Left colon (tissue), 2 donors: ENCODE results near the gene KCNN1. TPM values are rescaled to one million over a fixed set of nuclear protein-coding genes. Genes with fewer than 3 reads are reported as not detected.
"Not testable (repeated sequence)": the region's sequence is repeated elsewhere in the genome, so short reads cannot be mapped to it uniquely, and the experiment has no call there.

ENCODE experiments used
- ATAC-seq: fragments of 200-7000 bp; cut with Tn5 transposase; one replicate; pipeline ENCODE4 v1.9.1; 2020; ENCODE audit warnings: mild to moderate bottlenecking, moderate library complexity
- DNase-seq, 2 donors: peaks; one replicate each; pipeline ENCODE4 v3.0.0-alpha.2; 2020
- intact Hi-C, 2 donors: fragments of 100-400 bp; cut with DNase I in 1 of 2; cut with micrococcal nuclease in 1 of 2; formaldehyde crosslinking; loops; one replicate each; pipeline versions ENCODE4 v1.11.2 to v1.14.0; 2022; cut with DNase I, micrococcal nuclease
- total RNA-seq, 2 donors: library from RNA; stranded (reverse); fragmentation: NEBNext Ultra II Directional; extraction: Animal tissue kit (Norgen Biotek cat#: 25700); gene quantifications; one replicate each; pipeline ENCODE4 v1.2.1, GENCODE V29; 2021
- donor health status: DM: no; HTN: no; CAD: no.
- donor health status: DM: yes; HTN: yes; CAD: no.

Gene KCNN1
- total RNA-seq, 2 donors from 2014 or later = 0.14 TPM; not detected in 1

DNA sequence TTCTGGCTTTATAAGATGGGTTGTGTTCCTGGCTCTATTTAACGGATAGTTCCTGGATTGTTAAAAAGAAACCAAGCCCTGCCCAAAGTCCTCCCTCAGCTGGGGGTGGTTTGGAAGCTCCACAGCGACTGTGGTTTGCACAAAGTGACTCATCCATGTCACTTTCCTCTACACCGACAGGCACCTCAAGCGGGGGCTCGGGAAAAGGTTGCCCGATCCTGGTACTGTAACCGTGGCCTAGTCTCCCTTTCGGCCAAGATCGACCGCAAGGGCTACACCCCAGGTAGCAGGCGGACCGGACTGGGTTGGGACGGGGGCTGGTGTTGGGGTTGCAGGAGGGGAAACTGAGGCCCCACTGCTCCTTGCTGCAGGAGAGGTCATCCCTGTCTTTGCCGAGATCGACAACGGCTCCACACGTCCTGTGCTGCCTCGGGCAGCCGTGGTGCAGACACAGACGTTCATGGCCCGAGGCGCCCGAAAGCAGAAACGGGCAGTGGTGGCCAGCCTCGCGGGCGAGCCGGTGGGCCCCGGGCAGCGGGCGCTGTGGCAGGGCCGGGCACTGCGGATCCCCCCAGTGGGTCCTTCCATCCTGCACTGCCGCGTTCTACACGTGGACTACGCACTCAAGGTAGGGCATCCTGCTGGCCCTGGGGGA, 42.6 kb downstream of the KCNN1 start:
- ATAC-seq (no peak), DNase-seq (no peak)
- intact Hi-C loops = loop anchor here (5.0 to 10.0 kb wide), 2 partner anchors 48 to 155 kb away; no protein-coding TSS in a partner anchor

- DNase-seq (no peak), ATAC-seq (no peak)
- intact Hi-C loops = loop anchor here in 1 of 2 donors (10.0 kb wide), 1 partner anchor 155 kb away; no protein-coding TSS in a partner anchor
Measured at GRCh38 chr19:18010149-18010548, 43.2 kb downstream of the KCNN1 start.

- no peak for DNase-seq
- ATAC-seq = peak; percentile 55
- intact Hi-C loops = loop anchor here in 1 of 2 donors (10.0 kb wide), 1 partner anchor 151 kb away; no protein-coding TSS in a partner anchor
Measured at GRCh38 chr19:18013210-18014111, 46.6 kb downstream of the KCNN1 start.

- DNase-seq (no peak), ATAC-seq (no peak)
- intact Hi-C loops = loop anchor here in 1 of 2 donors (10.0 kb wide), 1 partner anchor 151 kb away; no protein-coding TSS in a partner anchor
Measured at GRCh38 chr19:18014197-18014596, 47.3 kb downstream of the KCNN1 start.

GRCh38 chr19:18016209-18016910, 49.5 kb downstream of the KCNN1 start:
- intact Hi-C loops = loop anchor here in 1 of 2 donors (10.0 kb wide), 1 partner anchor 148 kb away; no protein-coding TSS in a partner anchor

DNA sequence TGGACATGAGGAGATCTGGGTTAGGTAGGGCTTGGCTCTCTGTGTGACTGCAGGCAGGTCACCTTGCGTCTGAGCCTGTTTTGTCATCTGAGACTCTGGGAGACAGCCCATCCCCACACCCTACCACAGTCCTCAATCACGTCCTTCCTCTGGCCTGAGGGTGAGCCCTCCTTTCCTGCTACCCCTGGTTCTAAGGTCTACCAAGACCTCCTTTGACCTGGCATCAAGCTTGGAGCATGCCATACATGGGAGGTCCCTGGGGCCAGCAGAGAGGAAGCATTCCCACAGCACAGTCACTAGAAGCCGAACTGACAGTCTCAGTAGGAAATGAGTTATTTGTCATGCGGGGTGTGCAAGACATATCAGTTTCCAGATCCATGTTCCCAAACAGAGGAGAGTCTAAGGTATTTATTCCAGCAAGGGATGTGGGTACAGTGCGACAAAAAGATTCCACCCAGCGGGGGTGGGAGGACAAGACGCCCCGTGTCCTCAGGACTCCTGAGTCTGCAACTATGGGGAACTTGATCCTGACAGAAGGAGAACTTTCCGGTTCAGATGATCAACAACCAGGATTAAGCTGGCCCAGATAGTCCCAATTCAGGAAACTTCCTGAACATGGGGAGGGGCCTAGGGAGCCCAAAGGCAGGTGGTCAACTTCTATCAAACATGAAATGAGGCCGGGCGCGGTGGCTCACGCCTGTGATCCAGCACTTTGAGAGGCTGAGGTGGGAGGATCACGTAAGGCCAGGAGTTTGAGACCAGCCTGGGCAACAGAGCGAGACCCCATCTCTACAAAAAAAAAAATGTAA, 50.6 kb downstream of the KCNN1 start:
- DNase-seq (no peak), ATAC-seq (no peak)
- intact Hi-C loops = loop anchor here in 1 of 2 donors (10.0 kb wide), 1 partner anchor 147 kb away; no protein-coding TSS in a partner anchor

More at GRCh38 chr19:18016209-18016910, 49.5 kb downstream of the KCNN1 start:
- DNase-seq (no peak), ATAC-seq (no peak)

GRCh38 chr19:18020212-18021085, 53.5 kb downstream of the KCNN1 start:
- ATAC-seq (peak; percentile 42), DNase-seq (peak; percentile 71 to 76)
- intact Hi-C loops = no loop called here

DNA sequence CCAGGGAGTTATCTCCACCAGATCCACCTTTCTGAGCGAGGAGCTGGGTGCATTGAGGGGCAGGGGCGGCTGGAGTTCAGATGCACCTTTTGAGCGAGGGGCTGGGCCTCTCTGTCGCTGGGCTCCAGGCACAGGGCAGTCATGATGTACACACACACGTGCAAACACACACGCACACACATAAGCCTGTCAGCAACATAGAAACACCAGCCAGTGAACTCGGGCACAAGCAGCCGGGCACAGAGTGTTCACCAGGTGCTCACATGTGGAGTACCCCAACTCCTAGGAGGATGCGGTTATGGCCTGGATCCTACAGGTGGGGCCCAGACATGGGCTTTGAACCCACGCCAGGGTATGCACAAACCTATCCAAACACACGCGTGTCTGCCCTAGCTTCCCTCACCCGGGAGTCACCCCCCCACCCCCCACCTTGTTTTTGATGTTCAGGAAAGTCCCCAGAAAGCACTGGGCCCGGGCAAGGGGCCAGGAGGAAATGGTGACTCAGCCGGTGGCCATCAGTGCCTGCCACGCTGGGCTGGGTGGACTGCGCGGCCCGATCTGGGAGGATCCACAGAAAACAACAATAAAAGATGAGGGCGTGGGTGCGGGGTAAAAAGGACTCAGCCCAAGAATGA, 54.3 kb downstream of the KCNN1 start:
- ATAC-seq (peak; percentile 86), DNase-seq (peak; percentile 81 to 83)
- intact Hi-C loops = no loop called here

- DNase-seq (peak; percentile 73 to 79), ATAC-seq (no peak)
- intact Hi-C loops = no loop called here
Measured at GRCh38 chr19:18023622-18024251, 56.8 kb downstream of the KCNN1 start.

GRCh38 chr19:18027151-18027550, 60.2 kb downstream of the KCNN1 start:
- intact Hi-C loops = no loop called here
- ATAC-seq = no peak
- no peak for DNase-seq

- no peak for DNase-seq
- intact Hi-C loops = no loop called here
- peak; percentile 80 for ATAC-seq
Measured at GRCh38 chr19:18029617-18030338, 62.9 kb downstream of the KCNN1 start.

DNA sequence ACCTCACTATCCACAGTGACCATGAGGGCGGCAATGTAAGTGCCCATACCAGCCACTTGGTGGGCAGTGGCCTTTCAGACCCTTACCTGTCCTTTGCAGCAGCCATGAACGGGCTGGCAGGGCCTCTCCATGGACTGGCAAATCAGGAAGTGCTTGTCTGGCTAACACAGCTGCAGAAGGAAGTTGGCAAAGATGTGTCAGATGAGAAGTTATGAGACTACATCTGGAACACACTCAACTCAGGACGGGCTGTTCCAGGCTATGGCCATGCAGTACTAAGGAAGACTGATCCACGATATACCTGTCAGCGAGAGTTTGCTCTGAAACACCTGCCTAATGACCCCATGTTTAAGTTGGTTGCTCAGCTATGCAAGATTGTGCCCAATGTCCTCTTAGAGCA, 64.5 kb downstream of the KCNN1 start:
- intact Hi-C loops, DNase-seq: not testable (repeated sequence)
- peak; percentile 66 for ATAC-seq

DNA sequence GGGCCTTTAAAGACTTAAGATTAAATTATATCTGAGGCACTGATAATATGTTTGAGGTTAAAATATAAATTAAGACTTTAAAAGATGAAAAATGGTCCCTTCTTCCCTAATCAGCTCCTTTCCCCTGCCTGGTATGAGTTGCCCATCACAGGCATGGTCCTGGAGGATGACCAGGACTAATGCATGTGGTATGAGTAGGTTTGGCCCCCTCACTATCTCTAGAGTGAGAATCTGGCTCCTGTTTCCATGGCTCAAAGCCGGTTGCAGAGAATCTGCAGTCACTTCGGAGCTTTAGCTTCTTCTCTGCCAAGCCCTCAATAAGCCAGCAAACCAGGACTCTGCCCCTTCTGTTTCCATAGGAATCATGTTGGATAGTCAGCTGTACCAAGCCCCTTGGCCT, 65.2 kb downstream of the KCNN1 start:
- intact Hi-C loops, ATAC-seq: not testable (repeated sequence)

GRCh38 chr19:18041054-18041453, 74.1 kb downstream of the KCNN1 start:
- intact Hi-C loops = no loop called here
- DNase-seq (no peak), ATAC-seq (no peak)

More for the DNA sequence above, 65.2 kb downstream of the KCNN1 start:
- not testable (repeated sequence) for DNase-seq

DNA sequence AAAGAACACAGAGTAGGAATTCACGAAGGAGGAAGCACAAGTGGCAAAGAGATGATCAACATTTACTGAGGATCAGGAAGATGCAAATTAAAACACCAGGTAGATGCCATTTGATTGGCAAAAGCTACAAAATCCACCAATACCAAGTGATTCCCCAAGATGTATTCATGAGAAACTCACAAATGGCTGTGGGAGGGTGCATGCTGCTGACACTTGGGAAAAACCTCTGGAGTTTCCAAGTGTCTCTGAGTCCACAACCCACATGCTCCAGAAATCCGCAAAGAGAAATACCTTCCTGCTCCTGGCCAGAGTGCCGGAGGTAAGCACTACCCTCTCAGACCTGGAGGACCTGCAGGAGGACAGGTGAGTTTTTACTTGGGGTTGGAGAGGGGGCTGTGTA, 76.8 kb downstream of the KCNN1 start:
- ATAC-seq (no peak), DNase-seq (no peak)
- intact Hi-C loops = no loop called here
